NCI-H446 (cell line): Measurements from ENCODE around the gene COMP.

Source experiments
- DNase-seq, 2 experiments: peaks; one replicate each; lab custom pipeline; 2025; lab: John Stamatoyannopoulos, UW

Gene COMP

GRCh38 chr19:18803550-18804138 is 12.5 kb upstream of the COMP start:
- DNase-seq: no peak

- DNase-seq: peak in 1 of 2 experiments; percentile 25
Measured at GRCh38 chr19:18802354-18802753, 11.2 kb upstream of the COMP start.

GRCh38 chr19:18800636-18801035 is 9.5 kb upstream of the COMP start:
- DNase-seq: no peak

- DNase-seq: no peak
Measured at GRCh38 chr19:18800079-18800478, 9.0 kb upstream of the COMP start.

GRCh38 chr19:18799389-18799970 is 8.4 kb upstream of the COMP start:
- no peak for DNase-seq

GRCh38 chr19:18798384-18799352 is 7.6 kb upstream of the COMP start:
- DNase-seq: no peak

- DNase-seq: no peak
Measured at GRCh38 chr19:18796239-18796638, 5.1 kb upstream of the COMP start.

- DNase-seq: no peak
Measured at GRCh38 chr19:18795540-18795939, 4.4 kb upstream of the COMP start.

GRCh38 chr19:18794692-18795091 is 3.6 kb upstream of the COMP start:
- no peak for DNase-seq

- no peak for DNase-seq
Measured at GRCh38 chr19:18794029-18794313, 2.9 kb upstream of the COMP start.

- DNase-seq: no peak
Measured at GRCh38 chr19:18793144-18794028, 2.3 kb upstream of the COMP start.

- DNase-seq: no peak
Measured at GRCh38 chr19:18792661-18793060, 1.6 kb upstream of the COMP start.

GRCh38 chr19:18791315-18791678 is 192 bp upstream of the COMP start:
- DNase-seq: no peak

- no peak for DNase-seq
Measured at GRCh38 chr19:18789883-18790565, 1.1 kb downstream of the COMP start.

- DNase-seq: no peak
Measured at GRCh38 chr19:18789422-18789869, 1.7 kb downstream of the COMP start.

GRCh38 chr19:18788529-18789421 is 2.3 kb downstream of the COMP start:
- no peak for DNase-seq

GRCh38 chr19:18785179-18786124 is 5.7 kb downstream of the COMP start:
- DNase-seq: peak; percentile 78 to 89

- no peak for DNase-seq
Measured at GRCh38 chr19:18784786-18785120, 6.4 kb downstream of the COMP start.

GRCh38 chr19:18783958-18784785 is 6.9 kb downstream of the COMP start:
- no peak for DNase-seq
